Liver (tissue), 9 donors: Measurements from ENCODE around the gene LSM7. TPM values are rescaled to one million over a fixed set of nuclear protein-coding genes. Genes with fewer than 3 reads are reported as not detected.

Source experiments
- DNase-seq: peaks from one replicate; pipeline ENCODE4 v3.0.0-alpha.2; 2017; ENCODE audit warnings: low spot score
- H3K27ac ChIP-seq, 2 donors: one replicate each; pipeline ENCODE4 v1.7.0; 2013; ENCODE audit warnings: inconsistent platforms in 2 of 2, low read length in 2 of 2, control low read depth in 1 of 2, low read depth in 1 of 2, mild to moderate bottlenecking in 1 of 2
- H3K27me3 ChIP-seq, 4 donors: one replicate each; pipeline versions ENCODE4 v1.6.1 to v1.7.0; 2013; ENCODE audit warnings: low read length in 3 of 4, inconsistent platforms in 1 of 4, mild to moderate bottlenecking in 1 of 4, moderate library complexity in 1 of 4; ENCODE audit not compliant: control insufficient read depth in 4 of 4, insufficient read depth in 4 of 4
- H3K36me3 ChIP-seq, 4 donors: one replicate each; pipeline versions ENCODE4 v1.6.1 to v1.7.0; 2013; ENCODE audit warnings: low read length in 3 of 4, mild to moderate bottlenecking in 3 of 4, low read depth in 1 of 4, moderate library complexity in 1 of 4; ENCODE audit not compliant: control insufficient read depth in 4 of 4, insufficient read depth in 3 of 4
- H3K4me1 ChIP-seq, 4 donors: one replicate each; pipeline versions ENCODE4 v1.6.1 to v1.7.0; 2013; ENCODE audit warnings: low read length in 3 of 4, mild to moderate bottlenecking in 3 of 4, moderate library complexity in 1 of 4; ENCODE audit not compliant: control insufficient read depth in 4 of 4, insufficient read depth in 4 of 4
- H3K4me3 ChIP-seq, 3 donors: one replicate each; pipeline versions ENCODE4 v1.6.1 to v1.7.0; 2013; ENCODE audit warnings: low read length in 3 of 3, control low read depth in 1 of 3, low read depth in 1 of 3, mild to moderate bottlenecking in 1 of 3
- H3K9ac ChIP-seq, 2 donors: one replicate each; pipeline ENCODE4 v1.7.0; 2013; ENCODE audit warnings: low read length in 2 of 2, mild to moderate bottlenecking in 2 of 2, moderate library complexity in 2 of 2, control low read depth in 1 of 2, low read depth in 1 of 2
- H3K9me3 ChIP-seq, 4 donors: one replicate each; pipeline versions ENCODE4 v1.6.1 to v1.7.0; 2013; ENCODE audit warnings: low read length in 3 of 4; ENCODE audit not compliant: control insufficient read depth in 4 of 4
- EGR1 ChIP-seq, 2 donors: IDR thresholded peaks; 2 replicates each; pipeline ENCODE4 v1.6.1; 2016 to 2018; ENCODE audit warnings: antibody characterized with exemption in 2 of 2, low read depth in 2 of 2
- FOXA2 ChIP-seq: IDR thresholded peaks from 2 replicates; pipeline ENCODE4 v1.6.1; 2016; ENCODE audit warnings: antibody characterized with exemption
- HNF4G ChIP-seq: IDR thresholded peaks from 2 replicates; pipeline ENCODE4 v1.6.1; 2016; ENCODE audit warnings: antibody characterized with exemption
- JUND ChIP-seq, 2 donors: IDR thresholded peaks; 2 replicates each; pipeline ENCODE4 v1.6.1; 2016; ENCODE audit warnings: antibody characterized with exemption in 2 of 2
- RXRA ChIP-seq, 2 donors: IDR thresholded peaks; 2 replicates each; pipeline ENCODE4 v1.6.1; 2017 to 2018; ENCODE audit warnings: antibody characterized with exemption in 2 of 2, mild to moderate bottlenecking in 1 of 2
- SP1 ChIP-seq: IDR thresholded peaks from 2 replicates; pipeline ENCODE4 v1.6.1; 2018; ENCODE audit warnings: antibody characterized with exemption, mild to moderate bottlenecking
- TAF1 ChIP-seq: conservative IDR thresholded peaks from 2 replicates; pipeline ENCODE4 v1.6.1; 2016; ENCODE audit warnings: antibody characterized with exemption, mild to moderate bottlenecking
- YY1 ChIP-seq: IDR thresholded peaks from 2 replicates; pipeline ENCODE4 v1.6.1; 2016; ENCODE audit warnings: antibody characterized with exemption, mild to moderate bottlenecking
- WGBS: extraction: QIAGEN DNeasy Blood & Tissue Kit; methylation state at CpG from one replicate; pipeline ENCODE4 v1.1.7; 2013; 5-methylcytosine and 5-hydroxymethylcytosine counted together
- polyA plus RNA-seq, 2 donors: library from polyadenylated mRNA; stranded (reverse) in 1 of 2; unstranded in 1 of 2; fragments of 200-250 nt in 1 of 2; fragments of >200 nt in 1 of 2; fragmentation: Nextera tagmentation in 1 of 2; extraction: Ambion mirVana in 1 of 2; gene quantifications; one replicate each; pipeline versions ENCODE4 v1.2.1 to v1.2.3, GENCODE V29; 2013 to 2015
- total RNA-seq, 2 donors: library from RNA; depleted of rRNA; stranded (reverse); fragments of >200 nt; gene quantifications; one replicate each; pipeline ENCODE4 v1.2.3, GENCODE V29; 2014
- TF ChIP-seq, protein P1 (sequence below): IDR thresholded peaks from 2 replicates; pipeline ENCODE4 v1.6.1; 2016; ENCODE audit warnings: antibody characterized with exemption, mild to moderate bottlenecking
- TF ChIP-seq, protein P2 (sequence below): IDR thresholded peaks from 2 replicates; pipeline ENCODE4 v1.6.1; 2016; ENCODE audit warnings: antibody characterized with exemption
- TF ChIP-seq, protein P3 (sequence below): IDR thresholded peaks from 2 replicates; pipeline ENCODE4 v1.6.1; 2016; ENCODE audit warnings: antibody characterized with exemption
- TF ChIP-seq, protein P4 (sequence below): IDR thresholded peaks from 2 replicates; pipeline ENCODE4 v1.6.1; 2016; ENCODE audit warnings: antibody characterized with exemption
- donor health status: healthy.
- donor health status: healthy.
- donor health status: healthy.
- donor health status: healthy.
- donor health status: healthy.

The LSM7 gene
- total and polyA plus RNA-seq, 4 donors, result 23.6 to 59.9 (median 38.5) TPM

DNA sequence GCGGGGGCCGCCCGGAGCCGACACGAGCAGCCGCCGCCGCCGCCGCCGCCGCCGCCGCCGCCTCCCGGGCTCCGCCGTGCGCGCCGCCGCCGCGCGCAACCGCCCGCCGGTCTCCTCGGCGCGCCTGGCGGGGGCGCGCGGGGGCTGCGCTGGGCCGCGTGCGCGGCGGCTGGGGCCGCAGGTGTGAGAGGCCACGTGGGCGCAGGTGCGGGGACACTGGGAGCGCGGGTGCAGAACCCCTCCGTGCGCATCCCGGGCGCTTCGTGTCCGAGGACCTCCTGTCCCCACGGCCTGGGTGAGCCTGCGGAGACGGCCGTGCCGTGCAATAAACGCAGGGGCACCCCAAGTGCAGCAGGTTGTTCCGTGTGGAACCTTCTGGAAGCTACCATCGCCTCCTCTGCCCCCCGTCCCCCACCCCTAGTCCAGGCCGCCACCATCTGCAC, 20.3 kb downstream of the LSM7 start, which contains the start of gene LINGO3:
LINGO3 (minus strand) TSS at position 41 of the 443 bp plus-strand sequence. CDS start 16,378 bp downstream, outside the sequence.
- no peaks in the 10 kb centered on the region for H3K9me3 ChIP-seq
- H3K4me3 ChIP-seq, result peak within 1 kb of the TSS in 1 of 3 donors; percentile 43
- no peak within 1 kb of the TSS for H3K9ac ChIP-seq
- peaks cover 0 to 6% (median 5%) of the 10 kb centered on the region in 4 donors for H3K27me3 ChIP-seq
- peaks cover 0 to 3% (median under 1%) of the 10 kb centered on the region in 4 donors for H3K4me1 ChIP-seq
- TF ChIP-seq, protein P1, sequence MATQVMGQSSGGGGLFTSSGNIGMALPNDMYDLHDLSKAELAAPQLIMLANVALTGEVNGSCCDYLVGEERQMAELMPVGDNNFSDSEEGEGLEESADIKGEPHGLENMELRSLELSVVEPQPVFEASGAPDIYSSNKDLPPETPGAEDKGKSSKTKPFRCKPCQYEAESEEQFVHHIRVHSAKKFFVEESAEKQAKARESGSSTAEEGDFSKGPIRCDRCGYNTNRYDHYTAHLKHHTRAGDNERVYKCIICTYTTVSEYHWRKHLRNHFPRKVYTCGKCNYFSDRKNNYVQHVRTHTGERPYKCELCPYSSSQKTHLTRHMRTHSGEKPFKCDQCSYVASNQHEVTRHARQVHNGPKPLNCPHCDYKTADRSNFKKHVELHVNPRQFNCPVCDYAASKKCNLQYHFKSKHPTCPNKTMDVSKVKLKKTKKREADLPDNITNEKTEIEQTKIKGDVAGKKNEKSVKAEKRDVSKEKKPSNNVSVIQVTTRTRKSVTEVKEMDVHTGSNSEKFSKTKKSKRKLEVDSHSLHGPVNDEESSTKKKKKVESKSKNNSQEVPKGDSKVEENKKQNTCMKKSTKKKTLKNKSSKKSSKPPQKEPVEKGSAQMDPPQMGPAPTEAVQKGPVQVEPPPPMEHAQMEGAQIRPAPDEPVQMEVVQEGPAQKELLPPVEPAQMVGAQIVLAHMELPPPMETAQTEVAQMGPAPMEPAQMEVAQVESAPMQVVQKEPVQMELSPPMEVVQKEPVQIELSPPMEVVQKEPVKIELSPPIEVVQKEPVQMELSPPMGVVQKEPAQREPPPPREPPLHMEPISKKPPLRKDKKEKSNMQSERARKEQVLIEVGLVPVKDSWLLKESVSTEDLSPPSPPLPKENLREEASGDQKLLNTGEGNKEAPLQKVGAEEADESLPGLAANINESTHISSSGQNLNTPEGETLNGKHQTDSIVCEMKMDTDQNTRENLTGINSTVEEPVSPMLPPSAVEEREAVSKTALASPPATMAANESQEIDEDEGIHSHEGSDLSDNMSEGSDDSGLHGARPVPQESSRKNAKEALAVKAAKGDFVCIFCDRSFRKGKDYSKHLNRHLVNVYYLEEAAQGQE, result no peak
- TF ChIP-seq HNF4G (no peak), YY1 (no peak)
- no peak for DNase-seq
- H3K27ac ChIP-seq, result no peak within 1 kb of the TSS
- WGBS, result 8% methylated on average over 63 of the region's 63 CpGs
- H3K36me3 ChIP-seq, result no peaks in the 10 kb centered on the region

DNA sequence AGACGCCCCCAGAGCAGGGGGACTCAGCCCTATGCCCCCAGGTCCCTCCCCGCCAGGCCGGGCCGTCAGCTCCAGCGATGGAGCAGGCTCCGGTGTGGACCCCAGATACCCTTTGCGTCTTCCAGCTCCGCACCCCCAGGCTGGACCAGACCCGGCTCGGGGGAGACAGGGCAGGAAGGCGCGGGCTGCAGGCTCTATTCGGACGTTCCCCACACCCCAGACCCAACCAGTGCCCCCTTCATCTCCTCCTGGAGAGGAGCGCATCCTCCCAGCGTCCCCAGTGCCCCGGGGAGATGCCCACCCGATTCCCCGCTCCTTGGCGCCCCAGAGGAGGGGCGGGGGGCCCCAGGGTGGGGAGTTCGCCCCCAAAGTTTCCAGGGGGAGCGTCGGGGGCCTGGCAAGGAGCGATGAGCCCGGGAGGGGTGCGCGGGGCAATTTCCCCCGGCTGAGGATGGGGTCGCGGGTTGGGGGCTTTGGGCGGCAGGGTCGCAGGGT, 20.8 kb downstream of the LSM7 start:
- no peak for DNase-seq
- 17% methylated on average over 33 of the region's 33 CpGs for WGBS

More for the DNA sequence above, 20.8 kb downstream of the LSM7 start:
- Histone ChIP-seq H3K27me3 (peaks cover 0 to 6% (median 5%) of the 10 kb centered on the region in 4 donors), H3K4me1 (peaks cover 0 to 4% (median under 1%) of the 10 kb centered on the region in 4 donors), H3K9ac (no peak overlapping the region), H3K27ac (no peak overlapping the region), H3K36me3 (no peaks in the 10 kb centered on the region), H3K4me3 (peak overlapping the region in 1 of 3 donors; percentile 43), H3K9me3 (no peaks in the 10 kb centered on the region)
- TF ChIP-seq FOXA2 (no peak), RXRA (IDR thresholded peaks at IDR 0.05) (no peak), EGR1 (IDR thresholded peaks at IDR 0.05; ENCODE audit: low read depth in 2 of 2) (no peak), YY1 (no peak), SP1 (no peak), JUND (IDR thresholded peaks at IDR 0.05) (no peak), TAF1 (no peak)
- TF ChIP-seq, protein P2, sequence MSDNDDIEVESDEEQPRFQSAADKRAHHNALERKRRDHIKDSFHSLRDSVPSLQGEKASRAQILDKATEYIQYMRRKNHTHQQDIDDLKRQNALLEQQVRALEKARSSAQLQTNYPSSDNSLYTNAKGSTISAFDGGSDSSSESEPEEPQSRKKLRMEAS, result no peak
- TF ChIP-seq, protein P3, sequence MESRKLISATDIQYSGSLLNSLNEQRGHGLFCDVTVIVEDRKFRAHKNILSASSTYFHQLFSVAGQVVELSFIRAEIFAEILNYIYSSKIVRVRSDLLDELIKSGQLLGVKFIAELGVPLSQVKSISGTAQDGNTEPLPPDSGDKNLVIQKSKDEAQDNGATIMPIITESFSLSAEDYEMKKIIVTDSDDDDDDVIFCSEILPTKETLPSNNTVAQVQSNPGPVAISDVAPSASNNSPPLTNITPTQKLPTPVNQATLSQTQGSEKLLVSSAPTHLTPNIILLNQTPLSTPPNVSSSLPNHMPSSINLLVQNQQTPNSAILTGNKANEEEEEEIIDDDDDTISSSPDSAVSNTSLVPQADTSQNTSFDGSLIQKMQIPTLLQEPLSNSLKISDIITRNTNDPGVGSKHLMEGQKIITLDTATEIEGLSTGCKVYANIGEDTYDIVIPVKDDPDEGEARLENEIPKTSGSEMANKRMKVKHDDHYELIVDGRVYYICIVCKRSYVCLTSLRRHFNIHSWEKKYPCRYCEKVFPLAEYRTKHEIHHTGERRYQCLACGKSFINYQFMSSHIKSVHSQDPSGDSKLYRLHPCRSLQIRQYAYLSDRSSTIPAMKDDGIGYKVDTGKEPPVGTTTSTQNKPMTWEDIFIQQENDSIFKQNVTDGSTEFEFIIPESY, result no peak
- TF ChIP-seq, protein P4, sequence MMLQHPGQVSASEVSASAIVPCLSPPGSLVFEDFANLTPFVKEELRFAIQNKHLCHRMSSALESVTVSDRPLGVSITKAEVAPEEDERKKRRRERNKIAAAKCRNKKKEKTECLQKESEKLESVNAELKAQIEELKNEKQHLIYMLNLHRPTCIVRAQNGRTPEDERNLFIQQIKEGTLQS, result no peak
- TF ChIP-seq, protein P1, result no peak
